ENCODE data around the gene CPEB3.

GRCh38 chr10:92200564-92200963, 90.3 kb downstream of the CPEB3 start:
- TF ChIP-seq CTCF (IDR thresholded peaks at IDR 0.05) (no peak), POLR2A (IDR thresholded peaks at IDR 0.05) (no peak)

Measured in heart left ventricle (tissue), 13 donors.